A549 (cell line): ENCODE data around the gene PLOD2. TPM values are rescaled to one million over a fixed set of nuclear protein-coding genes. Genes with fewer than 3 reads are reported as not detected.

Source experiments
- ATAC-seq, 2 experiments: fragments of 200-7000 bp in 1 of 2; fragments of >200 bp in 1 of 2; cut with Nextera tagmentation in 1 of 2; cut with Tn5 transposase in 1 of 2; 3 replicates each; pipeline versions ENCODE4 v1.8.0 to v1.9.1; 2018 to 2020; ENCODE audit warnings: mild to moderate bottlenecking in 1 of 2, moderate library complexity in 1 of 2
- CTCF ChIA-PET: fragments of 300-600 bp; sonication (Branson Sonifier 250); formaldehyde crosslinking; extraction: SDS; loops from one replicate; lab custom pipeline; 2021; ENCODE audit warnings: antibody characterized with exemption, inconsistent platforms; lab: Yijun Ruan, JAX
- POLR2A ChIA-PET: fragments of 350-600 bp; formaldehyde crosslinking; extraction: SDS; loops from one replicate; lab custom pipeline; 2021; ENCODE audit warnings: antibody characterized with exemption, inconsistent platforms; lab: Yijun Ruan, JAX
- DNase-seq, 2 experiments: peaks; one replicate each; pipeline versions ENCODE4 v3.0.0 to v3.0.0-alpha.2; 2011 to 2016; ENCODE audit warnings: low read depth in 1 of 2, low spot score in 1 of 2
- FAIRE-seq: peaks from 2 replicates; lab custom pipeline; 2011; peaks lifted over from hg19 to GRCh38; lab: Jason Lieb, UNC
- H3K27ac ChIP-seq, 2 experiments: fragments of >200 bp; sonication (Bioruptor Twin); formaldehyde crosslinking; 3 replicates each; pipeline ENCODE4 v1.5.1; 2016 to 2017
- H3K4me1 ChIP-seq: fragments of >200 bp; sonication (Bioruptor Twin); formaldehyde crosslinking; 3 replicates; pipeline ENCODE4 v1.6.1; 2016
- H3K4me2 ChIP-seq: fragments of >200 bp; sonication (Bioruptor Twin); formaldehyde crosslinking; 3 replicates; pipeline ENCODE4 v1.6.1; 2016
- H3K4me3 ChIP-seq: fragments of >200 bp; sonication (Bioruptor Twin); formaldehyde crosslinking; 3 replicates; pipeline ENCODE4 v1.5.1; 2016
- H3K9me3 ChIP-seq: fragments of >200 bp; sonication (Bioruptor Twin); formaldehyde crosslinking; 3 replicates; pipeline ENCODE4 v1.6.1; 2016
- CBX8 ChIP-seq: fragments of 200-600 bp; sonication (generic); IDR thresholded peaks from 2 replicates; pipeline ENCODE4 v1.6.1; 2016
- CEBPB ChIP-seq, 2 experiments: fragments of >200 bp in 1 of 2; sonication (Bioruptor Twin) in 1 of 2; formaldehyde crosslinking in 1 of 2; IDR thresholded peaks; 2 replicates each; pipeline ENCODE4 v1.6.1; 2012 to 2016
- CHD4 ChIP-seq: fragments of 200-600 bp; sonication (generic); IDR thresholded peaks from 2 replicates; pipeline ENCODE4 v1.6.1; 2016; ENCODE audit warnings: antibody characterized with exemption, mild to moderate bottlenecking, borderline replicate concordance
- EHF ChIP-seq: fragments of 250-450 bp; sonication (Bioruptor Pico); IDR thresholded peaks from 2 replicates; pipeline ENCODE4 v1.5.0; 2020; ENCODE audit warnings: mild to moderate bottlenecking
- EHMT2 ChIP-seq: fragments of 200-600 bp; sonication (generic); IDR thresholded peaks from 2 replicates; pipeline ENCODE4 v1.6.1; 2016; ENCODE audit warnings: antibody characterized with exemption, low read depth, mild to moderate bottlenecking, moderate library complexity
- EP300 ChIP-seq, 2 experiments: fragments of >200 bp; sonication (Bioruptor Twin); formaldehyde crosslinking; IDR thresholded peaks; 2 replicates in 1 of 2; 3 replicates in 1 of 2; pipeline ENCODE4 v1.6.1; 2016 to 2017
- FOSL2 ChIP-seq, 2 experiments: fragments of 450-650 bp in 1 of 2; fragments of >200 bp in 1 of 2; sonication (Bioruptor Twin) in 1 of 2; formaldehyde crosslinking; IDR thresholded peaks; 2 replicates each; pipeline versions ENCODE4 v1.5.0 to v1.6.1; 2016 to 2020; ENCODE audit warnings: mild to moderate bottlenecking in 1 of 2, moderate library complexity in 1 of 2
- GATA3 ChIP-seq: IDR thresholded peaks from 2 replicates; pipeline ENCODE4 v1.6.1; 2012; ENCODE audit warnings: borderline replicate concordance
- HDAC2 ChIP-seq: fragments of 200-600 bp; sonication (generic); IDR thresholded peaks from 2 replicates; pipeline ENCODE4 v1.6.1; 2016
- HOXA7 ChIP-seq: fragments of 250-450 bp; sonication (Bioruptor Pico); IDR thresholded peaks from 2 replicates; pipeline ENCODE4 v1.5.0; 2020; ENCODE audit warnings: mild to moderate bottlenecking, moderate library complexity
- HOXB5 ChIP-seq: fragments of 250-450 bp; sonication (Bioruptor Pico); IDR thresholded peaks from 2 replicates; pipeline ENCODE4 v1.5.0; 2020; ENCODE audit warnings: mild to moderate bottlenecking, moderate library complexity
- JUNB ChIP-seq: fragments of >200 bp; sonication (Bioruptor Twin); formaldehyde crosslinking; IDR thresholded peaks from 2 replicates; pipeline ENCODE4 v1.6.1; 2016
- KDM5A ChIP-seq: fragments of 200-600 bp; sonication (generic); IDR thresholded peaks from 2 replicates; pipeline ENCODE4 v1.6.1; 2016; ENCODE audit warnings: antibody characterized with exemption, mild to moderate bottlenecking
- MAZ ChIP-seq: fragments of 150-350 bp; IDR thresholded peaks from 2 replicates; pipeline ENCODE4 v1.6.1; 2014; ENCODE audit warnings: antibody characterized with exemption, low read depth, low read length, borderline replicate concordance
- NFE2L2 ChIP-seq: fragments of 150-350 bp; conservative IDR thresholded peaks from 2 replicates; pipeline ENCODE4 v1.6.1; 2014; ENCODE audit warnings: low read length
- NR3C1 ChIP-seq: fragments of >200 bp; sonication (Bioruptor Twin); formaldehyde crosslinking; IDR thresholded peaks from 3 replicates; pipeline ENCODE4 v1.6.1; 2017
- PHF8 ChIP-seq: fragments of 200-600 bp; sonication (generic); IDR thresholded peaks from 2 replicates; pipeline ENCODE4 v1.6.1; 2016; ENCODE audit warnings: low read depth, mild to moderate bottlenecking, antibody characterized with exemption, moderate library complexity, borderline replicate concordance
- POLR2A ChIP-seq: IDR thresholded peaks from 2 replicates; pipeline ENCODE4 v1.6.1; 2012; ENCODE audit warnings: mild to moderate bottlenecking, low read length
- RARB ChIP-seq: fragments of 250-450 bp; sonication (Bioruptor Pico); IDR thresholded peaks from 2 replicates; pipeline ENCODE4 v1.8.0; 2021; ENCODE audit warnings: mild to moderate bottlenecking, moderate library complexity
- RNF2 ChIP-seq: fragments of 200-600 bp; sonication (generic); IDR thresholded peaks from 2 replicates; pipeline ENCODE4 v1.6.1; 2016; ENCODE audit warnings: low read depth, mild to moderate bottlenecking, antibody characterized with exemption, moderate library complexity, borderline replicate concordance
- TP53 ChIP-seq: fragments of 250-450 bp; sonication (Bioruptor Pico); IDR thresholded peaks from 2 replicates; pipeline ENCODE4 v1.5.0; 2021; ENCODE audit warnings: mild to moderate bottlenecking, moderate library complexity
- ZC3H11A ChIP-seq: fragments of 450-650 bp; IDR thresholded peaks from 2 replicates; pipeline ENCODE4 v1.6.1; 2014; ENCODE audit warnings: antibody characterized with exemption, mild to moderate bottlenecking
- ZNF302 ChIP-seq: fragments of 250-450 bp; sonication (Bioruptor Pico); IDR thresholded peaks from 2 replicates; pipeline ENCODE4 v1.9.0; 2021; ENCODE audit warnings: inconsistent platforms, mild to moderate bottlenecking, moderate library complexity
- WGBS: methylation state at CpG from one replicate; pipeline ENCODE4 v1.1.6; 2017; ENCODE audit errors: missing lambda C conversion rate; 5-methylcytosine and 5-hydroxymethylcytosine counted together
- polyA plus RNA-seq, 4 experiments: library from polyadenylated mRNA; depleted of rRNA in 3 of 4; stranded (reverse); fragments of >200 nt; fragmentation: RNase III in 1 of 4; extraction: RNeasy Plus Mini Kit Qiagen cat#74134 plus additional on column Dnase treatment in 1 of 4; gene quantifications; 2 replicates in 3 of 4; 3 replicates in 1 of 4; pipeline ENCODE4 v1.2.3, GENCODE V29; 2011 to 2017
- TF ChIP-seq, protein P1 (sequence below): fragments of >200 bp; sonication (Bioruptor Twin); formaldehyde crosslinking; IDR thresholded peaks from 3 replicates; pipeline ENCODE4 v1.5.1; 2016
- TF ChIP-seq, protein P2 (sequence below): fragments of 200-600 bp; sonication (generic); IDR thresholded peaks from 2 replicates; pipeline ENCODE4 v1.6.1; 2016; ENCODE audit warnings: antibody characterized with exemption, mild to moderate bottlenecking, moderate library complexity
- TF ChIP-seq, protein P3 (sequence below): IDR thresholded peaks from 2 replicates; pipeline ENCODE4 v1.6.1; 2012; ENCODE audit warnings: low read depth, borderline replicate concordance
- TF ChIP-seq, protein P4 (sequence below): fragments of >200 bp; sonication (Bioruptor Twin); formaldehyde crosslinking; IDR thresholded peaks from 2 replicates; pipeline ENCODE4 v1.6.1; 2016

The PLOD2 gene
- polyA plus RNA-seq, 2 of the 4 experiments (the other 2 are of a cell fraction), result 159 to 174 TPM

DNA sequence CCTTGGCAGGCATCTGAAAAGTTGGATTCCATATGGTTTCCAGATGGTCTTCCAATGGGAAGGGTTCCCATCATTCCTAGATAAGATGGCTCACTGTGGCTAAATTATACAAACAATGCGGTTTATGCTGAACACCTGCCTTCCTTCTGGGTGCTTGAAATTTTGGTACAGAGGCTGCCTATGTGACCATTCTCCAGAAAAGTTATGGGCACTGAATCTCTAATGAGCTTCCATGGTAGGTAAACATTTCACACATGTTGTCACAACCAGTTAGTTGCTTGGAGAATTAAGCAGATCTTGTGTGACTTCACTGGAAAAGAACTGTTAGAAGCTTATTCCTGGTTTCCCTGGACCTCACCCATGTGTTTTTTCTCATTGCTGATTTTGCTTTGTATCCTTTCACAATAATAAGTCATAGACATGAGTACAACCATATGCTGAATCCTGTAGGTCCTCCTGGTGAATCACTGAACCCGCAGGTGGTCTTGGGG, 30.1 kb downstream of the PLOD2 start:
- CTCF ChIA-PET, result no interaction called here
- H3K27ac ChIP-seq, result peak overlapping the region in 1 of 2 experiments; percentile 53; a peak in 1 of 6 replicates
- no peak overlapping the region for H3K4me3 ChIP-seq
- no peak for DNase-seq
- no peak for FAIRE-seq
- peaks cover 79% of the 10 kb centered on the region for H3K4me1 ChIP-seq
- TF ChIP-seq NR3C1 (no peak), RARB (no peak), CBX8 (no peak), RNF2 (no peak), ZC3H11A (no peak), HOXA7 (CRISPR knock-in tag) (no peak), NFE2L2 (no peak), HDAC2 (no peak), PHF8 (no peak), CHD4 (no peak), ZNF302 (CRISPR knock-in tag) (no peak), FOSL2 (IDR thresholded peaks at IDR 0.05) (no peak), FOSL2 (CRISPR knock-in tag; IDR thresholded peaks at IDR 0.05) (no peak), JUNB (no peak), EHF (CRISPR knock-in tag) (no peak)
- TF ChIP-seq, protein P1, sequence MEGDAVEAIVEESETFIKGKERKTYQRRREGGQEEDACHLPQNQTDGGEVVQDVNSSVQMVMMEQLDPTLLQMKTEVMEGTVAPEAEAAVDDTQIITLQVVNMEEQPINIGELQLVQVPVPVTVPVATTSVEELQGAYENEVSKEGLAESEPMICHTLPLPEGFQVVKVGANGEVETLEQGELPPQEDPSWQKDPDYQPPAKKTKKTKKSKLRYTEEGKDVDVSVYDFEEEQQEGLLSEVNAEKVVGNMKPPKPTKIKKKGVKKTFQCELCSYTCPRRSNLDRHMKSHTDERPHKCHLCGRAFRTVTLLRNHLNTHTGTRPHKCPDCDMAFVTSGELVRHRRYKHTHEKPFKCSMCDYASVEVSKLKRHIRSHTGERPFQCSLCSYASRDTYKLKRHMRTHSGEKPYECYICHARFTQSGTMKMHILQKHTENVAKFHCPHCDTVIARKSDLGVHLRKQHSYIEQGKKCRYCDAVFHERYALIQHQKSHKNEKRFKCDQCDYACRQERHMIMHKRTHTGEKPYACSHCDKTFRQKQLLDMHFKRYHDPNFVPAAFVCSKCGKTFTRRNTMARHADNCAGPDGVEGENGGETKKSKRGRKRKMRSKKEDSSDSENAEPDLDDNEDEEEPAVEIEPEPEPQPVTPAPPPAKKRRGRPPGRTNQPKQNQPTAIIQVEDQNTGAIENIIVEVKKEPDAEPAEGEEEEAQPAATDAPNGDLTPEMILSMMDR, result no peak
- TF ChIP-seq, protein P2, sequence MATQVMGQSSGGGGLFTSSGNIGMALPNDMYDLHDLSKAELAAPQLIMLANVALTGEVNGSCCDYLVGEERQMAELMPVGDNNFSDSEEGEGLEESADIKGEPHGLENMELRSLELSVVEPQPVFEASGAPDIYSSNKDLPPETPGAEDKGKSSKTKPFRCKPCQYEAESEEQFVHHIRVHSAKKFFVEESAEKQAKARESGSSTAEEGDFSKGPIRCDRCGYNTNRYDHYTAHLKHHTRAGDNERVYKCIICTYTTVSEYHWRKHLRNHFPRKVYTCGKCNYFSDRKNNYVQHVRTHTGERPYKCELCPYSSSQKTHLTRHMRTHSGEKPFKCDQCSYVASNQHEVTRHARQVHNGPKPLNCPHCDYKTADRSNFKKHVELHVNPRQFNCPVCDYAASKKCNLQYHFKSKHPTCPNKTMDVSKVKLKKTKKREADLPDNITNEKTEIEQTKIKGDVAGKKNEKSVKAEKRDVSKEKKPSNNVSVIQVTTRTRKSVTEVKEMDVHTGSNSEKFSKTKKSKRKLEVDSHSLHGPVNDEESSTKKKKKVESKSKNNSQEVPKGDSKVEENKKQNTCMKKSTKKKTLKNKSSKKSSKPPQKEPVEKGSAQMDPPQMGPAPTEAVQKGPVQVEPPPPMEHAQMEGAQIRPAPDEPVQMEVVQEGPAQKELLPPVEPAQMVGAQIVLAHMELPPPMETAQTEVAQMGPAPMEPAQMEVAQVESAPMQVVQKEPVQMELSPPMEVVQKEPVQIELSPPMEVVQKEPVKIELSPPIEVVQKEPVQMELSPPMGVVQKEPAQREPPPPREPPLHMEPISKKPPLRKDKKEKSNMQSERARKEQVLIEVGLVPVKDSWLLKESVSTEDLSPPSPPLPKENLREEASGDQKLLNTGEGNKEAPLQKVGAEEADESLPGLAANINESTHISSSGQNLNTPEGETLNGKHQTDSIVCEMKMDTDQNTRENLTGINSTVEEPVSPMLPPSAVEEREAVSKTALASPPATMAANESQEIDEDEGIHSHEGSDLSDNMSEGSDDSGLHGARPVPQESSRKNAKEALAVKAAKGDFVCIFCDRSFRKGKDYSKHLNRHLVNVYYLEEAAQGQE, result no peak
- TF ChIP-seq, protein P3, sequence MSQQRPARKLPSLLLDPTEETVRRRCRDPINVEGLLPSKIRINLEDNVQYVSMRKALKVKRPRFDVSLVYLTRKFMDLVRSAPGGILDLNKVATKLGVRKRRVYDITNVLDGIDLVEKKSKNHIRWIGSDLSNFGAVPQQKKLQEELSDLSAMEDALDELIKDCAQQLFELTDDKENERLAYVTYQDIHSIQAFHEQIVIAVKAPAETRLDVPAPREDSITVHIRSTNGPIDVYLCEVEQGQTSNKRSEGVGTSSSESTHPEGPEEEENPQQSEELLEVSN, result no peak
- TF ChIP-seq, protein P4, sequence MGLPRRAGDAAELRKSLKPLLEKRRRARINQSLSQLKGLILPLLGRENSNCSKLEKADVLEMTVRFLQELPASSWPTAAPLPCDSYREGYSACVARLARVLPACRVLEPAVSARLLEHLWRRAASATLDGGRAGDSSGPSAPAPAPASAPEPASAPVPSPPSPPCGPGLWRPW, result no peak
- no peak overlapping the region for H3K4me2 ChIP-seq
- ATAC-seq, result no peak
- peaks cover 6% of the 10 kb centered on the region; the same call in 1 of the 3 replicates for H3K9me3 ChIP-seq
- POLR2A ChIA-PET, result no interaction called here
- 96% methylated on average over 2 of the region's 2 CpGs for WGBS

DNA sequence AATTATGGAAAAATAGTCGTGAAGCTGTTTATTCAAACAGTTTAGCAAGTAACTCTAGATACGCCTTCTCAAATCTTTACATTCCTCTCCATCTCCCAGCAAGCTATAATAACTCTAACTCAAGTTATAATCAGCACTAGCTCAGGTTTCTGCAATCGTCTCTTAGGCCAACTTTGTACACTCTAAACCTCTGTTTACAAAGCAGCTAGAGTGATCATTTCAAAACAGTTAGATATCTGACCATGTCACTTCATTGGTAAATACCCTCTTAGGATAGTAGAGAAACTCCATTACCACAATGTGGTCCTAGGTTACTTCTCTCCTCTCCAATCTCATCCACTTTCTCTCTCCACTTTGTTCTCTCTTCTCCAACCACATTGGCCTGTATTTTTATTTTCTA, 31.2 kb downstream of the PLOD2 start:
- peaks cover 81% of the 10 kb centered on the region for H3K4me1 ChIP-seq
- ATAC-seq, result no peak
- 72% methylated on average over 3 of the region's 3 CpGs for whole genome bisulfite sequencing
- H3K9me3 ChIP-seq, result peaks cover 6% of the 10 kb centered on the region; the same call in 1 of the 3 replicates
- peak overlapping the region; percentile 0; the same call in 1 of the 3 replicates for H3K4me2 ChIP-seq
- DNase-seq, result no peak
- FAIRE-seq, result no peak
- 0 out of 6 replicates have a peak overlapping the region, but pooled peaks of 1 of the 2 experiments have one; percentile 15 for H3K27ac ChIP-seq
- ChIA-PET CTCF (interaction anchor here (1.3 kb wide), 1 partner anchor 16 kb away, joined by 3 read pairs; no protein-coding TSS in a partner anchor), POLR2A (interaction anchor here (1.3 kb wide), 1 partner anchor 31 kb away, joined by 4 read pairs; the partner anchor contains the start of gene PLOD2)
- no peak overlapping the region for H3K4me3 ChIP-seq
- TF ChIP-seq HOXB5 (CRISPR knock-in tag), result no peak
- no peak for TF ChIP-seq NFE2L2
- no peak for TF ChIP-seq JUNB
- TF ChIP-seq TP53 (CRISPR knock-in tag), result no peak
- no peak for TF ChIP-seq RNF2
- no peak for TF ChIP-seq EP300 (IDR thresholded peaks at IDR 0.05)
- no peak for TF ChIP-seq GATA3
- no peak for TF ChIP-seq KDM5A
- TF ChIP-seq, protein P4, result no peak
- TF ChIP-seq, protein P2, result no peak
- TF ChIP-seq POLR2A, result no peak
- TF ChIP-seq CEBPB (IDR thresholded peaks at IDR 0.05), result no peak
- no peak for TF ChIP-seq EHMT2
- no peak for TF ChIP-seq MAZ
